ENCODE results near the gene METTL22.

Gene METTL22

DNA sequence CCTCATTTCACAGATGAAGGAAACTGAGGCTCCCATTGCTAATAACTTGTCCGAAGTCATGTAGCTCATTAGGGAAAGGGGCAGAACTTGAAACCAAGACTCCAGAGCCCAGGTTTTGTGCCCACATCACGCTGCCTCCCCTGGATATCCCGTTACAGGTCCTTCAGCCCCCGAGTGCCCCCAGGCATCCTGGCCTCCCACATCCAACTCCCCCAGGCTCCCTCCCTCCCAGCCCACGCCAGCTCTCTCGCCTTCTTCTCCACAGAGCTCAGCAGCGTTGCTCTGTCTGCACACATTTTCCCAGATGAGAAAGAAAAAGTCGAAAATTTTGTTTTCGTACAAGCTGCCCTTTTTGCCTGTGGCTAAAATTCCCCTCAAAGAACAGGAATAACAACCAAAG, 14.3 kb upstream of the METTL22 start:
- TF ChIP-seq, protein P1, sequence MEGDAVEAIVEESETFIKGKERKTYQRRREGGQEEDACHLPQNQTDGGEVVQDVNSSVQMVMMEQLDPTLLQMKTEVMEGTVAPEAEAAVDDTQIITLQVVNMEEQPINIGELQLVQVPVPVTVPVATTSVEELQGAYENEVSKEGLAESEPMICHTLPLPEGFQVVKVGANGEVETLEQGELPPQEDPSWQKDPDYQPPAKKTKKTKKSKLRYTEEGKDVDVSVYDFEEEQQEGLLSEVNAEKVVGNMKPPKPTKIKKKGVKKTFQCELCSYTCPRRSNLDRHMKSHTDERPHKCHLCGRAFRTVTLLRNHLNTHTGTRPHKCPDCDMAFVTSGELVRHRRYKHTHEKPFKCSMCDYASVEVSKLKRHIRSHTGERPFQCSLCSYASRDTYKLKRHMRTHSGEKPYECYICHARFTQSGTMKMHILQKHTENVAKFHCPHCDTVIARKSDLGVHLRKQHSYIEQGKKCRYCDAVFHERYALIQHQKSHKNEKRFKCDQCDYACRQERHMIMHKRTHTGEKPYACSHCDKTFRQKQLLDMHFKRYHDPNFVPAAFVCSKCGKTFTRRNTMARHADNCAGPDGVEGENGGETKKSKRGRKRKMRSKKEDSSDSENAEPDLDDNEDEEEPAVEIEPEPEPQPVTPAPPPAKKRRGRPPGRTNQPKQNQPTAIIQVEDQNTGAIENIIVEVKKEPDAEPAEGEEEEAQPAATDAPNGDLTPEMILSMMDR (IDR thresholded peaks at IDR 0.05; ENCODE audit: borderline replicate concordance, extremely low read depth, low read length, poor library complexity, severe bottlenecking): no peak
- no peak for TF ChIP-seq EZH2 (IDR thresholded peaks at IDR 0.05; ENCODE audit: borderline replicate concordance, low read depth, low read length, severe bottlenecking)
- H2AFZ ChIP-seq (ENCODE audit: low read depth, low read length): no peak overlapping the region

DNA sequence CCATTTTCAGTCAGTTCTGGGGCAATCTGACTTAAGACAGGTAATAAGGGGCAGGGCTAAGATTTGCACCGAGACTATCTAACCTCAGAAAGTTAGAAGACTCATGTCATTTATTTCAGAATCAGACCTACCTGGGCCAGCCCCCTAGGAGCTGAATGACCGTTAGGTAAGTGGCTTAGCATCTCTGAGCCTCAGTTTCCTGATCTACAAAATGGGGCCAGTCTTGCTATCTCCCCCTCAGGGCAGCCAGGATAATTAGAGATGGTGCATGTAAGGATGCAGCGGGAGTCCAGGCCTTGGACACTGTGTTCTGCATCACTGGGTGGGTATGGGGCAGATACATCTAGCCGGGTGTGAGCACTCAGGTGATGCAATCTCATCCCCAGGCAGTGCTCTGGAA, 10.4 kb upstream of the METTL22 start:
- H3K4me1 ChIP-seq (ENCODE audit: insufficient read depth, low read length): no peaks in the 10 kb centered on the region
- no peaks in the 10 kb centered on the region for H3K9me3 ChIP-seq (ENCODE audit: insufficient read depth, low read length, severe bottlenecking)
- no peak overlapping the region for H3K9ac ChIP-seq (ENCODE audit: low read depth, low read length)
- H3K27me3 ChIP-seq (ENCODE audit: insufficient read depth, low read length, poor library complexity): peaks cover 28% of the 10 kb centered on the region
- DNase-seq (no peak), ATAC-seq (ENCODE audit: insufficient read depth, low read depth) (no peak)
- no peak overlapping the region for H3K27ac ChIP-seq (ENCODE audit: low read length)
- H3K4me3 ChIP-seq (ENCODE audit: low read depth in 1 of 2, low read length in 2 of 2): no peak overlapping the region
- TF ChIP-seq, protein P1 (IDR thresholded peaks at IDR 0.05; ENCODE audit: borderline replicate concordance, extremely low read depth, low read length, poor library complexity, severe bottlenecking): no peak
- TF ChIP-seq EZH2 (IDR thresholded peaks at IDR 0.05; ENCODE audit: borderline replicate concordance, low read depth, low read length, severe bottlenecking): no peak
- no peaks in the 10 kb centered on the region for H3K36me3 ChIP-seq (ENCODE audit: insufficient read depth, low read length)
- no peaks in the 10 kb centered on the region for H3K79me2 ChIP-seq (ENCODE audit: insufficient read depth, low read length)
- no peak overlapping the region for H3K4me2 ChIP-seq (ENCODE audit: insufficient read depth, low read length)
- H2AFZ ChIP-seq (ENCODE audit: low read depth, low read length): no peak overlapping the region
- H4K20me1 ChIP-seq (ENCODE audit: insufficient read depth, low read length): no peaks in the 10 kb centered on the region; the same call in 1 of the 2 replicates

More for the DNA sequence above, 14.3 kb upstream of the METTL22 start:
- no peaks in the 10 kb centered on the region for H3K9me3 ChIP-seq (ENCODE audit: insufficient read depth, low read length, severe bottlenecking)
- no peaks in the 10 kb centered on the region; the same call in 1 of the 2 replicates for H4K20me1 ChIP-seq (ENCODE audit: insufficient read depth, low read length)
- peaks cover 27% of the 10 kb centered on the region for H3K27me3 ChIP-seq (ENCODE audit: insufficient read depth, low read length, poor library complexity)
- H3K27ac ChIP-seq (ENCODE audit: low read length): no peak overlapping the region
- H3K9ac ChIP-seq (ENCODE audit: low read depth, low read length): no peak overlapping the region
- no peaks in the 10 kb centered on the region for H3K4me1 ChIP-seq (ENCODE audit: insufficient read depth, low read length)
- no peak overlapping the region for H3K4me3 ChIP-seq (ENCODE audit: low read depth in 1 of 2, low read length in 2 of 2)
- H3K79me2 ChIP-seq (ENCODE audit: insufficient read depth, low read length): no peaks in the 10 kb centered on the region
- DNase-seq (no peak), ATAC-seq (ENCODE audit: insufficient read depth, low read depth) (no peak)
- no peaks in the 10 kb centered on the region for H3K36me3 ChIP-seq (ENCODE audit: insufficient read depth, low read length)
- no peak overlapping the region for H3K4me2 ChIP-seq (ENCODE audit: insufficient read depth, low read length)

DNA sequence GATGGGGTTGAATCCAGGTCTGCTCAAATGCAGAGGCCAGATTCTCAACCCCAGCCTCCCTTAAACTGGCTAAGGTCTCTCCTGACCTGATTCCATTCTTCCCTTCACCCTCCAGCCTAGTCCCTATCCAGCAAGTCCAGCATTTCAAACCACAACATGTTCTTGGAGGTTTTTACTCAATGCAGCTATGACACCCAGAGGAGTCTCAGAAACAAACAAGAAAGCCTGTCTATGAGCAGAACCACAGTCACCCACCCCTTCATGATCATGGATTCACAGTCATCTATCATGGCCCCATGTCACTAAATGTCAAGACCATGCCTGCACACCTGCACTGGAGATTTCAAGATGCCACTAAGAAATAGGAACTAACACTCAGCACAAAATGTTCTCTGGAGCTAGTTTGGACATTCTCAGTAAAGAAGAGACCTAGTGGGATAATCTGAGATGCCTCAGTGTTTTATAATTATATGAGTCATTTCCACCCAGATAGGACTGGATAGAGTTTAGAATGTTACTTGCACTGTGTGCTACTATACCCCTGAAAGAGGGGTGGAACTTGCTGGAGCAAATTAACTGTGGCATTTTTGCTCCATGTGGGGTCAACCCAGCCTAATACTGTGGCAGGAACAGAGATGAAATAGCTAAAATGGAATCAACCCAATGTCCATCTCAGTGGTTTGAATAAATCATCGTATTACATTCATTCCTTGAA, 9.5 kb upstream of the METTL22 start:
- DNase-seq (no peak), ATAC-seq (ENCODE audit: insufficient read depth, low read depth) (no peak)
- H3K9ac ChIP-seq (ENCODE audit: low read depth, low read length): no peak overlapping the region
- peaks cover 30% of the 10 kb centered on the region for H3K27me3 ChIP-seq (ENCODE audit: insufficient read depth, low read length, poor library complexity)
- no peaks in the 10 kb centered on the region for H3K9me3 ChIP-seq (ENCODE audit: insufficient read depth, low read length, severe bottlenecking)
- H2AFZ ChIP-seq (ENCODE audit: low read depth, low read length): no peak overlapping the region
- H3K27ac ChIP-seq (ENCODE audit: low read length): no peak overlapping the region
- no peak for TF ChIP-seq EZH2 (IDR thresholded peaks at IDR 0.05; ENCODE audit: borderline replicate concordance, low read depth, low read length, severe bottlenecking)
- TF ChIP-seq, protein P1 (IDR thresholded peaks at IDR 0.05; ENCODE audit: borderline replicate concordance, extremely low read depth, low read length, poor library complexity, severe bottlenecking): no peak
- H3K79me2 ChIP-seq (ENCODE audit: insufficient read depth, low read length): no peaks in the 10 kb centered on the region
- no peaks in the 10 kb centered on the region; the same call in 1 of the 2 replicates for H4K20me1 ChIP-seq (ENCODE audit: insufficient read depth, low read length)
- no peaks in the 10 kb centered on the region for H3K4me1 ChIP-seq (ENCODE audit: insufficient read depth, low read length)
- H3K36me3 ChIP-seq (ENCODE audit: insufficient read depth, low read length): no peaks in the 10 kb centered on the region
- no peak overlapping the region for H3K4me3 ChIP-seq (ENCODE audit: low read depth in 1 of 2, low read length in 2 of 2)
- H3K4me2 ChIP-seq (ENCODE audit: insufficient read depth, low read length): no peak overlapping the region

Data from DND-41 (cell line).